Measurements from ENCODE around the gene IER5. TPM values are rescaled to one million over a fixed set of nuclear protein-coding genes. Genes with fewer than 3 reads are reported as not detected.
"Not testable (repeated sequence)": the region's sequence is repeated elsewhere in the genome, so short reads cannot be mapped to it uniquely, and the experiment has no call there.

IER5 gene
- total and polyA plus RNA-seq, 9 of the 15 experiments (the other 6 are each of a cell fraction or from before 2014, with no cell fraction given): 2.4 to 32.1 (median 12.0) TPM

DNA sequence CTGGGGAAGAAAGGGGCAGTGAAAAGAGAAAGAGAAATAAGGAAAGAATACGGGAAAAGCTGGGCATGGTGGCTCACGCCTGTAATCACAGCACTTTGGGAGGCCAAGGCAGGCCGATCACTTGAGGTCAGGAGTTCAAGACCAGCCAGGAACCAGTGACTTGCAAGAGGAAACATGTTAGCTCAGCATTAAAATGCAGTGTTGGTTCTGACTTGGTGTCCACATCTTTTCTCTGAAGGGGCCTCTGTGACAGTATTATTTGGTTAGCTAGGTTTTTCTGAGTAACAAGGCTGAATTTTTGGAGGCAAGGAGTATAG lies 26.8 kb downstream of the IER5 start:
- intact Hi-C loops (cut with micrococcal nuclease) (no loop called here), in situ Hi-C loops (cut with MboI) (no loop called here)
- Histone ChIP-seq H3K4me1 (replicated peaks in 1 of 2; ENCODE audit: control insufficient read depth in 2 of 2, insufficient read depth in 2 of 2, low read length in 2 of 2) (peaks cover 19 to 23% of the 10 kb centered on the region in 2 experiments), H3K9ac (ENCODE audit: insufficient read depth in 1 of 2, low read depth in 2 of 2, low read length in 2 of 2) (no peak overlapping the region), H3K4me3 (no peak overlapping the region), H3K79me2 (ENCODE audit: control insufficient read depth, insufficient read depth, low read length) (no peaks in the 10 kb centered on the region), H4K20me1 (replicated peaks; ENCODE audit: control insufficient read depth, insufficient read depth, low read length) (no peaks in the 10 kb centered on the region; the same call in 1 of the 2 replicates), H3K27me3 (ENCODE audit: control insufficient read depth in 2 of 2, insufficient read depth in 2 of 2, low read length in 2 of 2) (no peaks in the 10 kb centered on the region), H3K4me2 (ENCODE audit: insufficient read depth, low read length) (no peak overlapping the region), H3K9me3 (replicated peaks; ENCODE audit: control insufficient read depth, insufficient read depth, low read depth, low read length) (no peaks in the 10 kb centered on the region; the same call in 1 of the 2 replicates), H3K9me1 (ENCODE audit: control insufficient read depth, insufficient read depth, low read length) (peaks cover 4% of the 10 kb centered on the region), H3K36me3 (ENCODE audit: control insufficient read depth, insufficient read depth, low read length) (no peaks in the 10 kb centered on the region), H3K27ac (ENCODE audit: extremely low read depth, low read depth, low read length) (no peak overlapping the region), H2AFZ (ENCODE audit: low read depth, low read length) (no peak overlapping the region)
- TF ChIP-seq, protein P1, sequence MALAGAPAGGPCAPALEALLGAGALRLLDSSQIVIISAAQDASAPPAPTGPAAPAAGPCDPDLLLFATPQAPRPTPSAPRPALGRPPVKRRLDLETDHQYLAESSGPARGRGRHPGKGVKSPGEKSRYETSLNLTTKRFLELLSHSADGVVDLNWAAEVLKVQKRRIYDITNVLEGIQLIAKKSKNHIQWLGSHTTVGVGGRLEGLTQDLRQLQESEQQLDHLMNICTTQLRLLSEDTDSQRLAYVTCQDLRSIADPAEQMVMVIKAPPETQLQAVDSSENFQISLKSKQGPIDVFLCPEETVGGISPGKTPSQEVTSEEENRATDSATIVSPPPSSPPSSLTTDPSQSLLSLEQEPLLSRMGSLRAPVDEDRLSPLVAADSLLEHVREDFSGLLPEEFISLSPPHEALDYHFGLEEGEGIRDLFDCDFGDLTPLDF (CRISPR knock-in tag; IDR thresholded peaks at IDR 0.05): no peak
- no peak for TF ChIP-seq RFX5 (IDR thresholded peaks at IDR 0.05; ENCODE audit: low read depth, low read length)
- TF ChIP-seq ZNF316 (IDR thresholded peaks at IDR 0.05): peak; percentile 65
- TF ChIP-seq, protein P2, sequence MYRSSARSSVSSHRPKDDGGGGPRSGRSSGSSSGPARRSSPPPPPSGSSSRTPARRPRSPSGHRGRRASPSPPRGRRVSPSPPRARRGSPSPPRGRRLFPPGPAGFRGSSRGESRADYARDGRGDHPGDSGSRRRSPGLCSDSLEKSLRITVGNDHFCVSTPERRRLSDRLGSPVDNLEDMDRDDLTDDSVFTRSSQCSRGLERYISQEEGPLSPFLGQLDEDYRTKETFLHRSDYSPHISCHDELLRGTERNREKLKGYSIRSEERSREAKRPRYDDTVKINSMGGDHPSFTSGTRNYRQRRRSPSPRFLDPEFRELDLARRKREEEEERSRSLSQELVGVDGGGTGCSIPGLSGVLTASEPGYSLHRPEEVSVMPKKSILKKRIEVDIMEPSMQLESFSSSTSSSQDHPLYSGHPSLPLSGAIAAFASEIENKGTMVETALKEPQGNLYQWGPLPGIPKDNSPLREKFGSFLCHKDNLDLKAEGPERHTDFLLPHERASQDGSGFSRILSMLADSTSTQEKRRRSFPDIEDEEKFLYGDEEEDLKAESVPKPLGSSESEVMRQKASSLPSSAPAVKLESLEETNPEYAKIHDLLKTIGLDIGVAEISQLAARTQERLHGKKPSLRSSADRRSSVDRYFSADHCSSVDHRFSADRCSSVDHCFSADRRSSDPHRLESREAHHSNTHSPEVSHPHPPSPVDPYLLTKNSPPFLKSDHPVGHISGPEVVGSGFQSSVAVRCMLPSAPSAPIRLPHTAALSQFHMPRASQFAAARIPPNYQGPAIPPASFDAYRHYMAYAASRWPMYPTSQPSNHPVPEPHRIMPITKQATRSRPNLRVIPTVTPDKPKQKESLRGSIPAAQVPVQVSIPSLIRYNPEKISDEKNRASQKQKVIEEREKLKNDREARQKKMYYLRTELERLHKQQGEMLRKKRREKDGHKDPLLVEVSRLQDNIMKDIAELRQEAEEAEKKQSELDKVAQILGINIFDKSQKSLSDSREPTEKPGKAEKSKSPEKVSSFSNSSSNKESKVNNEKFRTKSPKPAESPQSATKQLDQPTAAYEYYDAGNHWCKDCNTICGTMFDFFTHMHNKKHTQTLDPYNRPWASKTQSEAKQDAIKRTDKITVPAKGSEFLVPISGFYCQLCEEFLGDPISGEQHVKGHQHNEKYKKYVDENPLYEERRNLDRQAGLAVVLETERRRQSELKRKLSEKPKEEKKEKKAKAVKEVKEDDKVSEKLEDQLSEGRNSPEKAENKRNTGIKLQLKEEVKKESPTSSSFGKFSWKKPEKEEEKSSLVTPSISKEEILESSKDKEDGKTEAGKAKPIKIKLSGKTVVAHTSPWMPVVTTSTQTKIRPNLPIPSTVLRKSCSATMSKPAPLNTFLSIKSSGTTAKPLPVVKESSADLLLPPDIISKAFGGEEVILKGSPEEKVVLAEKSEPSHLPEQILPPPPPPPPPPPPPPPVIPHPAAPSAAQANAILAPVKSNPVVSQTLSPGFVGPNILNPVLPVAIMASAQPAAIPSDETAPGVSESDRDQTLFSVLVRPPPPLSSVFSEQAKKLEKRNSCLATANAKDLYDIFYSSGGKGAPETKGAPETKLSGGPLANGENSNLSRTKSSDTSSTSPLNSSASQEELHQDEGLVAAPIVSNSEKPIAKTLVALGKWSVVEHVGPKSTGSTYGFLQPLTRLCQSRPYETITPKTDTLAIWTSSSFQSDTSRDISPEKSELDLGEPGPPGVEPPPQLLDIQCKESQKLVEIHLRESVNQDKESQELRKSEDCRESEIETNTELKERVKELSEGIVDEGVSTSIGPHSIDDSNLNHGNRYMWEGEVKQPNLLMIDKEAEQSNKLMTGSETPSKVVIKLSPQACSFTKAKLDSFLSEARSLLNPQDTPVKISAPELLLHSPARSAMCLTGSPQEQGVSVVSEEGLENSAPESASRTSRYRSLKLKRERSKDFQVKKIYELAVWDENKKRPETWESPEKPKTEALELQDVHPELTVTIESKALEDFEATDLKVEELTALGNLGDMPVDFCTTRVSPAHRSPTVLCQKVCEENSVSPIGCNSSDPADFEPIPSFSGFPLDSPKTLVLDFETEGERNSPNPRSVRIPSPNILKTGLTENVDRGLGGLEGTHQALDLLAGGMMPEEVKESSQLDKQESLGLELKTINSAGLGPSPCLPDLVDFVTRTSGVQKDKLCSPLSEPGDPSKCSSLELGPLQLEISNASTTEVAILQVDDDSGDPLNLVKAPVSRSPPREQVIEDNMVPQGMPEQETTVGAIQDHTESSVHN (IDR thresholded peaks at IDR 0.05; ENCODE audit: borderline replicate concordance in 1 of 2, low read depth in 1 of 2): no peak
- peak; percentile 17; the same call in 1 of the 2 replicates for TF ChIP-seq MAFG (tag; conservative IDR thresholded peaks at IDR 0.05)
- TF ChIP-seq C11orf30 (IDR thresholded peaks at IDR 0.05; ENCODE audit: low read depth): peak; percentile 53; the same call in 1 of the 2 replicates
- ChIA-PET CTCF (ENCODE audit: low intra/inter-chr PET ratio) (no interaction called here), POLR2A (interaction anchor here (0.9 to 7.7 kb wide), 6 partner anchors 11 to 26 kb away, joined by 3 to 57 read pairs (median 8); partner anchors contain the start of gene IER5)
- BruUV-seq (replicated peaks): no TSS peak
- FAIRE-seq (no peak), ATAC-seq (no peak), DNase-seq (ENCODE audit: extremely low read depth in 1 of 4, low spot score in 3 of 4) (no peak)
- 45% methylated on average over 3 of the region's 3 CpGs for WGBS (ENCODE audit: insufficient coverage, low coverage, missing lambda C conversion rate)

DNA sequence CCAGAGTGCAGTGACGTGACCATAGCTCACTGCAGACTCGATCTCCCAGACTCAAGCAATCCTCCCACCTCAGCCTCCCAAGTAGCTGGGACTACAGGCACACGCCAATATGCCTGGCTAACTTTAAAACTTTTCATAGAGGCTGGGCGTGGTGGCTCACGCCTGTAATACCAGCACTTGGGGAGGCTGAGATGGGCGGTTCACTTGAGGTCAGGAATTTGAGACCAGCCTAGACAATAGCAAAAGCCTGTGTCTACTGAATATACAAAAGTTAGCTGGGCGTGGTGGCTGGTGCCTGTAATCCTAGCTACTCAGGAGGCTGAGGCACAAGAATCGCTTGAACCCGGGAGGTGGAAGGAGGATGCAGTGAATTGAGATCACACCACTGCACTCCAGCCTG lies 27.5 kb downstream of the IER5 start:
- intact Hi-C loops (cut with micrococcal nuclease); H3K27ac ChIP-seq (ENCODE audit: extremely low read depth, low read depth, low read length); H3K27me3 ChIP-seq (ENCODE audit: control insufficient read depth in 2 of 2, insufficient read depth in 2 of 2, low read length in 2 of 2); in situ Hi-C loops (cut with MboI); H3K4me2 ChIP-seq (ENCODE audit: insufficient read depth, low read length); H3K79me2 ChIP-seq (ENCODE audit: control insufficient read depth, insufficient read depth, low read length); ATAC-seq; H3K4me3 ChIP-seq; H4K20me1 ChIP-seq (replicated peaks; ENCODE audit: control insufficient read depth, insufficient read depth, low read length); H3K9me1 ChIP-seq (ENCODE audit: control insufficient read depth, insufficient read depth, low read length); FAIRE-seq; H3K36me3 ChIP-seq (ENCODE audit: control insufficient read depth, insufficient read depth, low read length); H2AFZ ChIP-seq (ENCODE audit: low read depth, low read length); CTCF ChIA-PET (ENCODE audit: low intra/inter-chr PET ratio); H3K9me3 ChIP-seq (replicated peaks; ENCODE audit: control insufficient read depth, insufficient read depth, low read depth, low read length); BruUV-seq (replicated peaks); H3K9ac ChIP-seq (ENCODE audit: insufficient read depth in 1 of 2, low read depth in 2 of 2, low read length in 2 of 2); DNase-seq (ENCODE audit: extremely low read depth in 1 of 4, low spot score in 3 of 4): not testable (repeated sequence)
- POLR2A ChIA-PET: interaction anchor here (0.9 to 7.7 kb wide), 7 partner anchors 11 to 27 kb away, joined by 3 to 57 read pairs (median 10); partner anchors contain the start of gene IER5
- H3K4me1 ChIP-seq (replicated peaks in 1 of 2; ENCODE audit: control insufficient read depth in 2 of 2, insufficient read depth in 2 of 2, low read length in 2 of 2): peaks cover 19 to 23% of the 10 kb centered on the region in 2 experiments
- 66% methylated on average over 9 of the region's 9 CpGs for WGBS (ENCODE audit: insufficient coverage, low coverage, missing lambda C conversion rate)
